Measurements from ENCODE around the gene ASB10.

DNA sequence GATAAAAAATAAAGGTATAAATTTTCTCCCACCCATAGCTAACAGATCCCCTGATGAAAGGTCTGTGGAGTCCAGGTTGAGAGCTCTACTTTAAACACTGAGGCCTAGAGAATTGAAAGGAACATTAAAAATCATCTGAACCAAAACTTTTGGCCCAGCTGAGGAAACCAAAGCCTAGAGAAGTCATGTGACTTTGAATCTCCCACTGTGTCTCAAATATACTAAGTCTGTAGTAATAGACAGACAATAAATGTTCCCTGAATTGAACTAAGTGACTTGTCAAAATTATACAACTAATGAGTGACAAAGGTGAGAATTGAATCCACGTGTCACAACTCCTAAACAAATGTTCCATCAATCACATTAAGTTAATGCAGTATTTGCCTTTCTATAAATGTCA lies 25.3 kb downstream of the ASB10 start:
- TF ChIP-seq POLR2AphosphoS5 (IDR thresholded peaks at IDR 0.05) (no peak), EP300 (IDR thresholded peaks at IDR 0.05) (no peak)
